HFFc6 (cell line): Measurements from ENCODE around the gene PSMD9. TPM values are rescaled to one million over a fixed set of nuclear protein-coding genes. Genes with fewer than 3 reads are reported as not detected.

Experiments used
- DNase-seq: peaks from one replicate; pipeline ENCODE4 v3.0.0-alpha.2; 2018
- H3K27ac Mint-ChIP-seq: 2 replicates; pipeline ENCODE4 v1.8.0; 2020; ENCODE audit warnings: mild to moderate bottlenecking, mixed read lengths
- H3K27me3 Mint-ChIP-seq: 2 replicates; pipeline ENCODE4 v1.8.0; 2021; ENCODE audit warnings: mild to moderate bottlenecking, moderate library complexity, mixed read lengths; ENCODE audit not compliant: insufficient read depth
- H3K36me3 Mint-ChIP-seq: 2 replicates; pipeline ENCODE4 v1.8.0; 2021; ENCODE audit warnings: low read depth, mixed read lengths
- H3K4me1 Mint-ChIP-seq: 2 replicates; pipeline ENCODE4 v1.8.0; 2020; ENCODE audit warnings: low read depth, mixed read lengths
- H3K4me3 Mint-ChIP-seq: 2 replicates; pipeline ENCODE4 v1.8.0; 2020; ENCODE audit warnings: mild to moderate bottlenecking, moderate library complexity, mixed read lengths
- H3K9me3 Mint-ChIP-seq: 2 replicates; pipeline ENCODE4 v1.8.0; 2020; ENCODE audit warnings: mild to moderate bottlenecking, mixed read lengths
- CTCF ChIP-seq: fragments of 200-600 bp; sonication (generic); IDR thresholded peaks from 2 replicates; pipeline ENCODE4 v1.5.0; 2021; ENCODE audit warnings: antibody characterized with exemption, mild to moderate bottlenecking
- total RNA-seq, 6 experiments: library from RNA; stranded (reverse); fragmentation: NEBNext Ultra II Directional; extraction: Animal tissue kit (Norgen Biotek cat#: 25700); gene quantifications; 2 replicates in 1 of 6; 3 replicates in 5 of 6; pipeline ENCODE4 v1.2.3, GENCODE V29; 2021

PSMD9 gene
- total RNA-seq, 6 experiments from 2014 or later, result 63.4 to 84.7 (median 75.1) TPM

- H3K27me3 Mint-ChIP-seq, result no peaks in the 10 kb centered on the region; the same call in 1 of the 2 replicates
- TF ChIP-seq CTCF, result no peak
- no peaks in the 10 kb centered on the region for H3K9me3 Mint-ChIP-seq
- peaks cover 28% of the 10 kb centered on the region for H3K36me3 Mint-ChIP-seq
- H3K27ac Mint-ChIP-seq, result no peak overlapping the region
- H3K4me1 Mint-ChIP-seq, result peaks cover 31% of the 10 kb centered on the region
- H3K4me3 Mint-ChIP-seq, result no peak overlapping the region
- no peak for DNase-seq
Observed at GRCh38 chr12:121960541-121960940, 72.0 kb downstream of the PSMD9 start.

- no peaks in the 10 kb centered on the region; the same call in 1 of the 2 replicates for H3K27me3 Mint-ChIP-seq
- no peak for TF ChIP-seq CTCF
- no peak overlapping the region for H3K4me3 Mint-ChIP-seq
- no peaks in the 10 kb centered on the region for H3K9me3 Mint-ChIP-seq
- H3K4me1 Mint-ChIP-seq, result peaks cover 35% of the 10 kb centered on the region
- H3K36me3 Mint-ChIP-seq, result peaks cover 28% of the 10 kb centered on the region
- DNase-seq, result no peak
- no peak overlapping the region for H3K27ac Mint-ChIP-seq
Observed at GRCh38 chr12:121961195-121961879, 72.7 kb downstream of the PSMD9 start.

GRCh38 chr12:121963341-121964018, 74.9 kb downstream of the PSMD9 start:
- no peak overlapping the region for H3K4me3 Mint-ChIP-seq
- TF ChIP-seq CTCF, result no peak
- no peak overlapping the region for H3K27ac Mint-ChIP-seq
- no peaks in the 10 kb centered on the region for H3K9me3 Mint-ChIP-seq
- peaks cover 44% of the 10 kb centered on the region for H3K36me3 Mint-ChIP-seq
- peaks cover 35% of the 10 kb centered on the region for H3K4me1 Mint-ChIP-seq
- H3K27me3 Mint-ChIP-seq, result no peaks in the 10 kb centered on the region; the same call in 1 of the 2 replicates
- no peak for DNase-seq

GRCh38 chr12:121964813-121965643, 76.4 kb downstream of the PSMD9 start:
- Mint-ChIP-seq H3K9me3 (no peaks in the 10 kb centered on the region), H3K36me3 (peaks cover 47% of the 10 kb centered on the region), H3K27ac (peak overlapping the region; percentile 47; the same call in 1 of the 2 replicates), H3K4me1 (peaks cover 28% of the 10 kb centered on the region), H3K4me3 (no peak overlapping the region; the same call in 1 of the 2 replicates), H3K27me3 (no peaks in the 10 kb centered on the region; the same call in 1 of the 2 replicates)
- TF ChIP-seq CTCF, result no peak
- peak; percentile 89 for DNase-seq

GRCh38 chr12:121966959-121967358, 78.4 kb downstream of the PSMD9 start:
- Mint-ChIP-seq H3K27me3 (no peaks in the 10 kb centered on the region; the same call in 1 of the 2 replicates), H3K4me1 (peaks cover 28% of the 10 kb centered on the region), H3K27ac (no peak overlapping the region), H3K36me3 (peaks cover 49% of the 10 kb centered on the region), H3K9me3 (peaks cover under 1% of the 10 kb centered on the region; the same call in 1 of the 2 replicates), H3K4me3 (no peak overlapping the region)
- no peak for DNase-seq
- no peak for TF ChIP-seq CTCF
